ENCODE data around the gene EHD4.

The EHD4 gene

DNA sequence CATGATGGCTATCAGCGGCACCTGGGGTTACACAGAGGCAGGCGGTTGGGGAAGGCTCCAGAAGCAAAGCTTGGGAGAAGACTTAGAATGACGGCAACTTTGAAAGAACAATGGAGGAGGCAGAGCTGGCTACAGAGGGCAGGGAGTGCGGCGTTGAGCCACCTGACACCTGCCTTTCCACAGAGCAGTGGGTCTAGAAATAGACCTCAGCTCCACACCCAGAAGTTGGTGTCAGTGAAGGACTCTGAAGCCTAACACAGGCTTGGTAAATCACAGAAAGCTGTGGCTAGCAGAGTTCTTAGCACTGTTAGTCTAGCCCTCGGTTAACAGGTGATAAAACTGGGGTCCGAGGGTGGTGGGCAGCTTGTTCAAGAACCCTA is 23.1 kb upstream of the EHD4 start:
- no peak for DNase-seq

DNA sequence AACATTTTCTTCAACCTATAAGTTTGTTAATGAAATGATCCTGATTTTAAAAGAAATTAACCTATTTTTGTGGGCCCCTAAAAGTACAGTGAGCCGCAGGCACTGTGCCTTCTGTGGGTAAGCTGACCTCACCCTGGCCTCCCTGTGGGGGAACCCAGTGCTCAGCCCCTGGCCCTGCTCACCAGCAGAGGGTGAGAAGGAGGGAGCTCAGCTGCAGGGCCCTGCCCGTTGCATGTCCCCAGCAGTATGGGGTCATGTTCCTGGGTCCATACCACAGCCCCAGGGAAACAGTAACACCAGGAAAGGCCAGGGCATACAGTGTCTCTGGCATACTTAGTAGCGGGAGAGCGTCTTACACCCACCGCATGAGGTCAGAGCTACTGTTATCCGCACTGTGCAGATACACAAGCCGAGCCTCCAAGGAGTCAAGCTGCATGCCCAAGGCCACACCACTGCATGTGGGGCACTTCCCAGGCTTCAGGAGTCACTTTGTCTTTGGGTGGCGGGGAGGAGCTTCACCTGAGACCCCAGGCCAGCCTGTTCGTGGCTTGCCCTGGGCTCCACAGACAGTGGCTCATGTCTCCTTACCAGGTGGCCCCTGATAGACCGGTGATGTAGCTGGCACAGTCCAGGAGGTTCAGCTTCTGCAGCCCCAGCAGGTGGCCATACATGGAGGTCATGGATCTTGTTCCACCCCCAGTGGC is 22.6 kb upstream of the EHD4 start:
- DNase-seq, result no peak

GRCh38 chr15:41994171-41994650 is 21.9 kb upstream of the EHD4 start:
- DNase-seq, result no peak

- peak in 1 of 58 donors; percentile 4 for DNase-seq
These were observed 21.3 kb upstream of the EHD4 start for GRCh38 chr15:41993472-41994170.

DNA sequence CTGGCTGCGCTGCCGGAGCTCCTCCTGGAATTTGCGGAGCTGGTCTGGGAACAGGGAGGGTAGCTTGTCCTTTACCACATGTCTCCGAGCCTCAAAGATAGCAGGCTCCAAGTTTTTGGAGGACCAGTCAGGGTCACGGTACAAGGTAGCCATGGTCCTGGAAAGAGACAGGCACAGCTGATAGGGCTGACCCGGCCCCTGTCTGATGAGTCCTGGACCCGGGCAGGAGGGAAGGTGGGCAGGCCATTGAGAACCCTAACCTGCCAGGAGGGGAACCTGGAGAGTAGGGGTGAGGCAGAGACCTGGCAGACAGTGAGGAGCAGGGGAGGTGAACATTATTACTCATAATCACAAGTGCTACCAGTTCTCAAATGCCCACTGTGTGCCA is 20.4 kb upstream of the EHD4 start:
- no peak for DNase-seq

- DNase-seq, result no peak
These were observed 19.9 kb upstream of the EHD4 start for GRCh38 chr15:41992151-41992802.

GRCh38 chr15:41990691-41991090 is 18.3 kb upstream of the EHD4 start:
- DNase-seq, result no peak

- no peak for DNase-seq
These were observed 17.9 kb upstream of the EHD4 start for GRCh38 chr15:41990243-41990605.

- peak in 57 of 58 donors; percentile 8 to 89 (median 58) for DNase-seq
These were observed 17.4 kb upstream of the EHD4 start for GRCh38 chr15:41989573-41990242.

DNA sequence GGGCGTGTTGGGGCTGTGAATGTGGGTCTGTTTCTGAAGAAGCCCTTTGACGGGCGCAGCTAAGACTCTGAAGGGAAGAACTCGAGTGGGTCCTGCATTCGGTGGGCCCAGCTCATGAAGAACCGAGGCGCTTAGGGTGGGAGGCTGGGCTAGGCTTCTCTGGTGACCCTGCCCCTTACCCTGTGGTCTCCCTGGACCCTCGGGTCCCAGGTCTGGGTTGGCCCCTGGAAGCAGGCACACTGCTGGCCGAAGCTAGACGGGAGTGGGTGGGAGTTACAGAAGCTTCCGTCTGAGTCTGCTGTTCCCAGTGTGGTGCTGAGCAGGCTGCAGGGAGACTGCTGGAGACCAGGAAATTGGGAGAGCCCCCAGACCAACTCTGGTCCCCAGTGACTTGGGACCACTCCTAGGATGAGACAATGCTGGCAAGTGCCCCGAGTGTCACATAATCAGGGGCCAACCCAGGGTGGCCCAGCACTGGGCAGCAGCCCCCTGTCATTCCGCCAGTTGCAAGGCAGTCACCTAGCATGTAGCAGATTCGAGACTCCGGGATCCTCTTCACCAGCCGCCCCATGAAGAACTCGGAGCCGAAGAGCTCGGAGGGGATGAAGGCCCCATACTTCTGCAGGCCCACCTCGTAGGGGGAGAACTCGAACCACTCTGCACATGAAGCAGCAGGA is 16.7 kb upstream of the EHD4 start:
- DNase-seq, result no peak

- DNase-seq, result no peak
These were observed 15.5 kb upstream of the EHD4 start for GRCh38 chr15:41987925-41988275.

DNA sequence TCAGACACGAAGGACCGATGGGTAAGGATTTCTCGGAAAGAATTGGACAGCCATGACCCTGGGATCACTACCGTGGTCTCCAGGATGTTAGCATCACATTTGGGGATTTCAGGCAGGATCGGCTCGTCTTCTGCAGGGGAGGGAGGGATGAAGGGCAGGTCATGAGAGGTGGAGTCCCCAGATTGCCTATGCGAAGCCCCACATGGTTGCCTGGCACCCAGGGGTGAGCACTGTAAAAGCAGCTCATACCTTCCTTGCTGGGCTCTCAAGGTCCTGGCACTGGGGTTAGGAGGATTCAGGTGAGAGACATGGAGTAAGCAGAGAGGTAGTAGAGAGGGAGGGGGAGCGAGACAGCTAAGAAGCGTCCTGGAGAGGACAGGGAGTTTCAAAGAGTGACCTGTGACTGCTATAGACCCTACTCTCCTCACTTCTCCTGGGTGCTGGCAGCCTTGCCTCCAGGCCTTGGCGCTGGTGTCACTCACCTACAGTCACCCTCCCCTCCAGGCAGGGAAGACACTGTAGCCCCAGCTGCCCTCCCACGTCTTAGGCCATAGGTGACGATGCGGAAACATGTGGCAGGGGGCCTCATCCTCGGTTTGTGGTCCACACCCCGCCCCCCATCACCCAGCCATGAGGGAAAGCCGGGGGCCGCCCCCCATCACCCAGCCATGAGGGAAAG is 15.0 kb upstream of the EHD4 start:
- no peak for DNase-seq

- no peak for DNase-seq
These were observed 13.1 kb upstream of the EHD4 start for GRCh38 chr15:41985236-41986160.

DNA sequence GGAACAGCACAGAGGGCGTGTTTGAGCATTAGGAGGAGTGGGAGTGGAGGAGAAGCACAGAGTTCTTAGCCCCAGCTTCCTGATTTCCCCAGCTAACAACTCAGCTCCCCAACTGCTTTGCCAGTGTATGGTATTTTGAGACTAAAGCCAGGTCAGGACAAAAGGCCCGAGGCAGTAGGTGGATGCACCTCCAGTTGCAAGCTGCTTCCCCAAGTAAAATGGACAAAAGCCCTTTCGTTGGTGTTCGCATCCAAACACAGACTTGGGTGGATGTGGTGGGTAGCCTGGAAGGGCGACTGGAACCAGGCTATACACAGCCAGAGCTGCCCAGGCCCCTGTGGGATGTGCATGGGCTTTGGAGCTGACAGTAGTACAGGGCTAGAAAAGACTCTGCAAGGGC is 12.3 kb upstream of the EHD4 start:
- DNase-seq, result no peak

DNA sequence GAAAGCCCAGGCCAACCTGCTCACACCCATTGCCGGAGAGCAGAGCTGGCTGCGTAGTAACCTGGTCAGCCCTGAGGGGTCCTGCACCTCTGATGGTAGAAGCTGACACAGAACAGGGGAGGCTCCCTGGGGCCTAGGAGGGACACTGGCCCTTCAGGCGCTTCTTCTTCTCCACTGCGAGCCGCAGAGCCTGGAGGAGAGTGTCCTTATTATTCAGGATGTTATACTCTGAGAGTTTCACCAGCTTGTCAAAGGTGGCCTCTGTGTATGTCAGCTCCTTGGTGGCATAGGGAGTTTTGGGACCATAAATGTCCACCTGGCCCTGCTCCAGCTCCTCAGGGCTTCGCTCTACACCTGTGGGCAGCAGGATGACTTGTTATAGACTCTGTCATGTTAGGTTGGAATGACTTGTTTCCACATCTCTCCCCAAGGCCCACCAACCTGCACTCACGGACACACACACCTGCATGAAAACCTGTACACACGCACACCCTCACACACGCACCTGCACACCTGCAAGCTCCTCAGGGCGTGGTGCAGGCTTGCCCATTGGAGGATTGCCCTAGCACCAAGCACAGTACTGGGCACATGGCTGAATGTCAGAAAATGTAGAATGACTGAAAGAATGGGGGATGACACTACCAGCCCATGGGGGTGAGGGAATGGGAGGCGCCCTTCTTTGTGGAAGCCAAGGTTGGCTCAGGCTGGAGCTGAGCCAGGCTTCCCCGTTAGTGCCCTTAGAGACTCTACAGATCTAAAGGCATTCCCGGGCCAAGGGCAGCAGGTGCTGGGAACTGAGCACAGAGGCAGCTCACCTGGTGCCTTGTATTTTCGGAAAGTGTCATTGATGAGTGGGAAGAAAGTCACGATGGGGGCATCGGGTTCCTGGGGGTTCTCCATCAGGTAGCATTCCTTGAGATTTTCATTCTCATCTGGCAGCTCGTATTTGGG is 11.5 kb upstream of the EHD4 start:
- no peak for DNase-seq

GRCh38 chr15:41983221-41983620 is 10.9 kb upstream of the EHD4 start:
- DNase-seq, result no peak

- DNase-seq, result no peak
These were observed 10.0 kb upstream of the EHD4 start for GRCh38 chr15:41982133-41982930.
